ENCODE results near the gene TMEM253.

- TF ChIP-seq ZFX (IDR thresholded peaks at IDR 0.05; ENCODE audit: borderline replicate concordance), result no peak
- no peak for TF ChIP-seq CTCF (IDR thresholded peaks at IDR 0.05)
These were observed 6.5 kb downstream of the TMEM253 start for GRCh38 chr14:21107283-21107800.
